GM12878 (cell line): ENCODE measurements around the gene ADAMTS5. TPM values are rescaled to one million over a fixed set of nuclear protein-coding genes. Genes with fewer than 3 reads are reported as not detected.

Source experiments
- ATAC-seq: fragments of 200-7000 bp; cut with Tn5 transposase; 3 replicates; pipeline ENCODE4 v1.9.1; 2020; ENCODE audit warnings: mild to moderate bottlenecking, moderate library complexity
- BruUV-seq: library from RNA; stranded (reverse); fragments of 400-500 nt; replicated peaks from 2 replicates; lab custom pipeline; 2021; lab: Mats Ljungman, UMichigan
- CTCF ChIA-PET: fragments of 300-600 bp; sonication (Branson Sonifier 250); formaldehyde crosslinking; extraction: SDS; loops from one replicate; lab custom pipeline; 2021; ENCODE audit warnings: inconsistent platforms; lab: Yijun Ruan, JAX
- POLR2A ChIA-PET: fragments of 350-600 bp; formaldehyde crosslinking; extraction: SDS; loops from one replicate; lab custom pipeline; 2021; ENCODE audit warnings: inconsistent platforms; lab: Charles Lee
- RAD21 ChIA-PET: fragments of 300-600 bp; sonication (Branson Sonifier 250); formaldehyde crosslinking; loops from one replicate; lab custom pipeline; 2023; ENCODE audit warnings: antibody characterized with exemption; ENCODE audit not compliant: unreplicated experiment; lab: Charles Lee
- SMC1A ChIA-PET: fragments of 300-600 bp; sonication (Branson Sonifier 250); formaldehyde crosslinking; loops from one replicate; lab custom pipeline; 2023; ENCODE audit not compliant: unreplicated experiment, uncharacterized antibody; lab: Charles Lee
- DNase-seq: peaks from one replicate; pipeline ENCODE4 v3.0.0-alpha.2; 2011; ENCODE audit warnings: low read depth, low spot score
- FAIRE-seq: peaks from 3 replicates; lab custom pipeline; 2011; peaks lifted over from hg19 to GRCh38; lab: Jason Lieb, UNC
- H2AFZ ChIP-seq: 2 replicates; pipeline ENCODE4 v1.6.0; 2011; ENCODE audit warnings: low read depth, low read length, control low read depth; ENCODE audit not compliant: control insufficient read depth
- H3K27ac ChIP-seq: 2 replicates; pipeline ENCODE4 v1.5.1; 2011; ENCODE audit warnings: control low read depth; ENCODE audit not compliant: control insufficient read depth, insufficient read depth
- H3K27me3 ChIP-seq, 2 experiments: replicated peaks in 1 of 2; 2 replicates each; pipeline versions ENCODE4 v1.6.0 to v1.6.1; 2011; ENCODE audit warnings: low read length in 1 of 2; ENCODE audit not compliant: control insufficient read depth in 2 of 2, insufficient read depth in 2 of 2
- H3K36me3 ChIP-seq, 2 experiments: 2 replicates each; pipeline ENCODE4 v1.5.1; 2011; ENCODE audit warnings: low read length in 1 of 2; ENCODE audit not compliant: control insufficient read depth in 2 of 2, insufficient read depth in 2 of 2
- H3K4me1 ChIP-seq: 2 replicates; pipeline ENCODE4 v1.6.1; 2011; ENCODE audit warnings: mild to moderate bottlenecking, low read length, moderate library complexity, mixed read lengths; ENCODE audit not compliant: control insufficient read depth, insufficient read depth
- H3K4me2 ChIP-seq: 2 replicates; pipeline ENCODE4 v1.6.0; 2011; ENCODE audit warnings: control low read depth; ENCODE audit not compliant: control insufficient read depth, insufficient read depth
- H3K4me3 ChIP-seq: fragments of 200-600 bp; sonication (generic); 2 replicates; pipeline ENCODE4 v1.5.1; 2016
- H3K79me2 ChIP-seq: 2 replicates; pipeline ENCODE4 v1.6.0; 2011; ENCODE audit warnings: low read length; ENCODE audit not compliant: control insufficient read depth, insufficient read depth
- H3K9ac ChIP-seq: 2 replicates; pipeline ENCODE4 v1.8.0; 2011; ENCODE audit warnings: low read length, control low read depth, mixed read lengths; ENCODE audit not compliant: control insufficient read depth, insufficient read depth
- H3K9me3 ChIP-seq: replicated peaks from 3 replicates; pipeline ENCODE4 v1.5.1; 2011; ENCODE audit warnings: mild to moderate bottlenecking, low read length; ENCODE audit not compliant: control insufficient read depth, insufficient read depth
- H4K20me1 ChIP-seq: 2 replicates; pipeline ENCODE4 v1.6.0; 2011; ENCODE audit not compliant: control insufficient read depth, insufficient read depth
- CREB1 ChIP-seq: IDR thresholded peaks from 2 replicates; pipeline ENCODE4 v1.6.1; 2012; ENCODE audit warnings: low read depth, mild to moderate bottlenecking, inconsistent platforms
- GABPA ChIP-seq: IDR thresholded peaks from 2 replicates; pipeline ENCODE4 v1.6.1; 2014; ENCODE audit warnings: antibody characterized with exemption, low read depth, mild to moderate bottlenecking, inconsistent platforms
- GATAD2B ChIP-seq: fragments of 450-650 bp; conservative IDR thresholded peaks from 2 replicates; pipeline ENCODE4 v1.6.1; 2017; ENCODE audit warnings: low read depth, mild to moderate bottlenecking, moderate library complexity
- IKZF2 ChIP-seq, 2 experiments: fragments of 450-650 bp; IDR thresholded peaks; 2 replicates each; pipeline ENCODE4 v1.6.1; 2017; ENCODE audit warnings: mild to moderate bottlenecking in 2 of 2, moderate library complexity in 2 of 2
- MTA2 ChIP-seq: fragments of 450-650 bp; IDR thresholded peaks from 2 replicates; pipeline ENCODE4 v1.6.1; 2016; ENCODE audit warnings: low read depth, mild to moderate bottlenecking, moderate library complexity
- NFYB ChIP-seq: IDR thresholded peaks from 2 replicates; pipeline ENCODE4 v1.6.1; 2011; ENCODE audit warnings: low read depth, mild to moderate bottlenecking, low read length, improper control_type of control experiment, moderate library complexity; ENCODE audit not compliant: insufficient read depth
- POLR2A ChIP-seq: IDR thresholded peaks from 2 replicates; pipeline ENCODE4 v1.6.1; 2011; ENCODE audit warnings: low read depth, mild to moderate bottlenecking, low read length
- SP1 ChIP-seq: IDR thresholded peaks from one replicate; pipeline ENCODE4 v1.6.1; 2011; ENCODE audit warnings: low read depth, low read length
- SRF ChIP-seq, 2 experiments: IDR thresholded peaks; 2 replicates each; pipeline ENCODE4 v1.6.1; 2011; ENCODE audit warnings: low read depth in 2 of 2, low read length in 2 of 2, mild to moderate bottlenecking in 1 of 2, moderate library complexity in 1 of 2
- WGBS: methylation state at CpG from one replicate; pipeline ENCODE4 v1.1.6; 2016; ENCODE audit warnings: low lambda C conversion rate; ENCODE audit not compliant: insufficient replicate concordance, insufficient coverage; ENCODE audit errors: missing lambda C conversion rate; 5-methylcytosine and 5-hydroxymethylcytosine counted together
- in situ Hi-C: fragments of 300-500 bp; cut with MboI; formaldehyde crosslinking; loops from 9 replicates; pipeline ENCODE4 v1.14.3; 2018; ENCODE audit warnings: mixed read lengths
- intact Hi-C: fragments of 100-400 bp; cut with micrococcal nuclease; formaldehyde crosslinking; loops from one replicate; pipeline ENCODE4 v1.14.2; 2022; ENCODE audit not compliant: unreplicated experiment
- polyA plus RNA-seq, 11 experiments: library from polyadenylated mRNA; depleted of rRNA in 4 of 11; unstranded in 6 of 11; stranded (reverse) in 5 of 11; fragments of >200 nt; fragmentation: Nextera tagmentation in 4 of 11; fragmentation: Illumina TruSeq in 1 of 11; extraction: Ambion mirVana in 4 of 11; extraction: Trizol in 1 of 11; gene quantifications; 1 replicate in 1 of 11; 2 replicates in 10 of 11; pipeline versions ENCODE4 v1.2.1 to v1.2.3, GENCODE V29; 2011 to 2016; ENCODE audit warnings: inconsistent platforms in 2 of 11, missing spikeins in 2 of 11, low read depth in 1 of 11
- total RNA-seq, 4 experiments: library from RNA; depleted of rRNA in 3 of 4; stranded (reverse); fragments of >200 nt in 3 of 4; fragmentation: Illumina TruSeq in 1 of 4; extraction: Trizol in 1 of 4; gene quantifications; 2 replicates each; pipeline versions ENCODE4 v1.2.1 to v1.2.3, GENCODE V29; 2013 to 2021
- TF ChIP-seq, protein P1 (sequence below): fragments of 450-650 bp; IDR thresholded peaks from 2 replicates; pipeline ENCODE4 v1.6.1; 2017; ENCODE audit warnings: antibody characterized with exemption, mild to moderate bottlenecking, moderate library complexity
- TF ChIP-seq, protein P2 (sequence below): IDR thresholded peaks from 2 replicates; pipeline ENCODE4 v1.6.1; 2012; ENCODE audit warnings: low read depth, low read length, improper control_type of control experiment
- TF ChIP-seq, protein P3 (sequence below), 3 experiments: IDR thresholded peaks in 2 of 3; conservative IDR thresholded peaks in 1 of 3; 2 replicates each; pipeline ENCODE4 v1.5.1; 2011; ENCODE audit warnings: low read depth in 3 of 3, low read length in 3 of 3, mild to moderate bottlenecking in 3 of 3, control low read depth in 2 of 3, moderate library complexity in 2 of 3, inconsistent platforms in 1 of 3, mixed read lengths in 1 of 3; ENCODE audit not compliant: control insufficient read depth in 2 of 3, insufficient read depth in 1 of 3; ENCODE audit errors: extremely low read depth in 1 of 3

Gene ADAMTS5
- total and polyA plus RNA-seq, 10 of the 15 experiments (the other 5 are each of a cell fraction or from before 2014, with no cell fraction given), result not detected

GRCh38 chr21:26881504-26882228, 85.2 kb downstream of the ADAMTS5 start:
- Histone ChIP-seq H3K4me1 (no peaks in the 10 kb centered on the region), H3K4me2 (no peak overlapping the region), H3K36me3 (no peaks in the 10 kb centered on the region), H3K9me3 (no peaks in the 10 kb centered on the region; the same call in 2 of the 3 replicates), H3K27me3 (no peaks in the 10 kb centered on the region), H3K4me3 (no peak overlapping the region), H3K9ac (no peak overlapping the region), H3K79me2 (no peaks in the 10 kb centered on the region), H4K20me1 (no peaks in the 10 kb centered on the region), H2AFZ (no peak overlapping the region), H3K27ac (no peak overlapping the region)
- DNase-seq (no peak), ATAC-seq (no peak), FAIRE-seq (no peak)
- WGBS, result 16% methylated on average over 4 of the region's 4 CpGs
- in situ Hi-C loops (no loop called here), intact Hi-C loops (no loop called here)
- TF ChIP-seq IKZF2 (IDR thresholded peaks at IDR 0.05) (no peak), POLR2A (no peak), GATAD2B (no peak), GABPA (no peak), SRF (IDR thresholded peaks at IDR 0.05; ENCODE audit: low read depth in 2 of 2, low read length in 2 of 2) (no peak), NFYB (no peak), MTA2 (no peak), SP1 (no peak), CREB1 (no peak)
- TF ChIP-seq, protein P1, sequence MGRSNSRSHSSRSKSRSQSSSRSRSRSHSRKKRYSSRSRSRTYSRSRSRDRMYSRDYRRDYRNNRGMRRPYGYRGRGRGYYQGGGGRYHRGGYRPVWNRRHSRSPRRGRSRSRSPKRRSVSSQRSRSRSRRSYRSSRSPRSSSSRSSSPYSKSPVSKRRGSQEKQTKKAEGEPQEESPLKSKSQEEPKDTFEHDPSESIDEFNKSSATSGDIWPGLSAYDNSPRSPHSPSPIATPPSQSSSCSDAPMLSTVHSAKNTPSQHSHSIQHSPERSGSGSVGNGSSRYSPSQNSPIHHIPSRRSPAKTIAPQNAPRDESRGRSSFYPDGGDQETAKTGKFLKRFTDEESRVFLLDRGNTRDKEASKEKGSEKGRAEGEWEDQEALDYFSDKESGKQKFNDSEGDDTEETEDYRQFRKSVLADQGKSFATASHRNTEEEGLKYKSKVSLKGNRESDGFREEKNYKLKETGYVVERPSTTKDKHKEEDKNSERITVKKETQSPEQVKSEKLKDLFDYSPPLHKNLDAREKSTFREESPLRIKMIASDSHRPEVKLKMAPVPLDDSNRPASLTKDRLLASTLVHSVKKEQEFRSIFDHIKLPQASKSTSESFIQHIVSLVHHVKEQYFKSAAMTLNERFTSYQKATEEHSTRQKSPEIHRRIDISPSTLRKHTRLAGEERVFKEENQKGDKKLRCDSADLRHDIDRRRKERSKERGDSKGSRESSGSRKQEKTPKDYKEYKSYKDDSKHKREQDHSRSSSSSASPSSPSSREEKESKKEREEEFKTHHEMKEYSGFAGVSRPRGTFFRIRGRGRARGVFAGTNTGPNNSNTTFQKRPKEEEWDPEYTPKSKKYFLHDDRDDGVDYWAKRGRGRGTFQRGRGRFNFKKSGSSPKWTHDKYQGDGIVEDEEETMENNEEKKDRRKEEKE, result no peak
- TF ChIP-seq, protein P2, sequence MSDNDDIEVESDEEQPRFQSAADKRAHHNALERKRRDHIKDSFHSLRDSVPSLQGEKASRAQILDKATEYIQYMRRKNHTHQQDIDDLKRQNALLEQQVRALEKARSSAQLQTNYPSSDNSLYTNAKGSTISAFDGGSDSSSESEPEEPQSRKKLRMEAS, result no peak
- TF ChIP-seq, protein P3, sequence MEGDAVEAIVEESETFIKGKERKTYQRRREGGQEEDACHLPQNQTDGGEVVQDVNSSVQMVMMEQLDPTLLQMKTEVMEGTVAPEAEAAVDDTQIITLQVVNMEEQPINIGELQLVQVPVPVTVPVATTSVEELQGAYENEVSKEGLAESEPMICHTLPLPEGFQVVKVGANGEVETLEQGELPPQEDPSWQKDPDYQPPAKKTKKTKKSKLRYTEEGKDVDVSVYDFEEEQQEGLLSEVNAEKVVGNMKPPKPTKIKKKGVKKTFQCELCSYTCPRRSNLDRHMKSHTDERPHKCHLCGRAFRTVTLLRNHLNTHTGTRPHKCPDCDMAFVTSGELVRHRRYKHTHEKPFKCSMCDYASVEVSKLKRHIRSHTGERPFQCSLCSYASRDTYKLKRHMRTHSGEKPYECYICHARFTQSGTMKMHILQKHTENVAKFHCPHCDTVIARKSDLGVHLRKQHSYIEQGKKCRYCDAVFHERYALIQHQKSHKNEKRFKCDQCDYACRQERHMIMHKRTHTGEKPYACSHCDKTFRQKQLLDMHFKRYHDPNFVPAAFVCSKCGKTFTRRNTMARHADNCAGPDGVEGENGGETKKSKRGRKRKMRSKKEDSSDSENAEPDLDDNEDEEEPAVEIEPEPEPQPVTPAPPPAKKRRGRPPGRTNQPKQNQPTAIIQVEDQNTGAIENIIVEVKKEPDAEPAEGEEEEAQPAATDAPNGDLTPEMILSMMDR (IDR thresholded peaks at IDR 0.05 in 2 of 3, conservative IDR thresholded peaks at IDR 0.05 in 1 of 3; ENCODE audit: control insufficient read depth in 2 of 3, extremely low read depth in 1 of 3, insufficient read depth in 1 of 3, low read depth in 3 of 3, low read length in 3 of 3), result no peak
- ChIA-PET RAD21 (no interaction called here), POLR2A (no interaction called here), CTCF (interaction anchor here (0.7 kb wide), 1 partner anchor 585 kb away, joined by 3 read pairs; no protein-coding TSS in a partner anchor), SMC1A (no interaction called here)
- BruUV-seq, result no TSS peak
